Adrenal gland (tissue), 12 donors: ENCODE data around the gene EXOC4. TPM values are rescaled to one million over a fixed set of nuclear protein-coding genes. Genes with fewer than 3 reads are reported as not detected.

ENCODE experiments used
- DNase-seq, 7 donors: peaks; one replicate each; pipeline ENCODE4 v3.0.0-alpha.2; 2019 to 2020
- H3K27ac ChIP-seq, 5 donors: fragments of 200-600 bp; sonication (generic) in 4 of 5; 1 replicate in 3 of 5; 2 replicates in 2 of 5; pipeline versions ENCODE4 v1.5.1 to v1.8.0; 2016 to 2020; ENCODE audit warnings: mild to moderate bottlenecking in 1 of 5
- H3K27me3 ChIP-seq: fragments of 200-600 bp; 2 replicates; pipeline ENCODE4 v1.8.0; 2021
- H3K36me3 ChIP-seq, 2 donors: fragments of 200-600 bp; replicated peaks in 1 of 2; 1 replicate in 1 of 2; 2 replicates in 1 of 2; pipeline versions ENCODE4 v1.5.1 to v1.8.0; 2018 to 2022
- H3K4me1 ChIP-seq, 2 donors: fragments of 200-600 bp; replicated peaks in 1 of 2; 1 replicate in 1 of 2; 2 replicates in 1 of 2; pipeline versions ENCODE4 v1.5.1 to v1.8.0; 2018 to 2021
- H3K4me3 ChIP-seq, 4 donors: fragments of 200-600 bp; sonication (generic) in 3 of 4; one replicate each; pipeline ENCODE4 v1.5.1; 2016 to 2018
- H3K9me3 ChIP-seq, 3 donors: fragments of 200-600 bp; sonication (generic) in 1 of 3; replicated peaks in 1 of 3; 1 replicate in 2 of 3; 2 replicates in 1 of 3; pipeline versions ENCODE4 v1.5.1 to v1.8.0; 2016 to 2021
- POLR2A ChIP-seq, 2 donors: fragments of 450-650 bp; IDR thresholded peaks; one replicate each; pipeline ENCODE4 v1.6.1; 2017; ENCODE audit warnings: antibody characterized with exemption in 2 of 2, mild to moderate bottlenecking in 2 of 2, moderate library complexity in 1 of 2
- WGBS, 4 donors: extraction: QIAGEN DNeasy Blood & Tissue Kit in 2 of 4; methylation state at CpG; one replicate each; pipeline versions ENCODE4 v1.1.5 to v1.1.7; 2013 to 2017; 5-methylcytosine and 5-hydroxymethylcytosine counted together
- intact Hi-C, 2 donors: fragments of 100-400 bp; cut with DNase I; formaldehyde crosslinking; loops; one replicate each; pipeline versions ENCODE4 v1.14.1 to v1.15.0; 2022 to 2023
- polyA plus RNA-seq, 3 donors: library from polyadenylated mRNA; stranded (reverse); fragments of 200-250 nt in 2 of 3; fragments of 350-450 nt in 1 of 3; fragmentation: Illumina TruSeq in 1 of 3; extraction: RNeasy Lipid Tissue Mini Kit (QIAGEN cat#74804) in 1 of 3; gene quantifications; one replicate each; pipeline ENCODE4 v1.2.3, GENCODE V29; 2013 to 2014
- total RNA-seq, 9 donors: library from RNA; depleted of rRNA in 4 of 9; stranded (reverse); fragments of >200 nt in 4 of 9; fragments of 120-200 nt in 1 of 9; fragmentation: NEBNext Ultra II Directional in 1 of 9; extraction: Animal tissue kit (Norgen Biotek cat#: 25700) in 1 of 9; gene quantifications; one replicate each; pipeline versions ENCODE4 v1.1.0 to v1.2.4, GENCODE V29; 2013 to 2023
- TF ChIP-seq, protein P1 (sequence below), 6 experiments: fragments of 450-650 bp in 4 of 6; fragments of 200-600 bp in 2 of 6; sonication (generic) in 1 of 6; IDR thresholded peaks; 1 replicate in 5 of 6; 2 replicates in 1 of 6; pipeline versions ENCODE4 v1.5.1 to v1.8.0; 2016 to 2021; ENCODE audit warnings: antibody characterized with exemption in 6 of 6, mild to moderate bottlenecking in 2 of 6, moderate library complexity in 1 of 6
- donor health status: healthy with polysubstance abuse.
- donor health status: Bipolar disorder and iron deficiency.
- donor health status: DM: yes; HTN: yes; CAD: no.
- donor health status: DM: no; HTN: no; CAD: no.
- donor health status: DM: no; HTN: no; CAD: no.
- donor health status: DM: yes; HTN: yes; CAD: no.

EXOC4 gene
- total and polyA plus RNA-seq, 12 donors, result 12.5 to 93.8 (median 67.4) TPM

DNA sequence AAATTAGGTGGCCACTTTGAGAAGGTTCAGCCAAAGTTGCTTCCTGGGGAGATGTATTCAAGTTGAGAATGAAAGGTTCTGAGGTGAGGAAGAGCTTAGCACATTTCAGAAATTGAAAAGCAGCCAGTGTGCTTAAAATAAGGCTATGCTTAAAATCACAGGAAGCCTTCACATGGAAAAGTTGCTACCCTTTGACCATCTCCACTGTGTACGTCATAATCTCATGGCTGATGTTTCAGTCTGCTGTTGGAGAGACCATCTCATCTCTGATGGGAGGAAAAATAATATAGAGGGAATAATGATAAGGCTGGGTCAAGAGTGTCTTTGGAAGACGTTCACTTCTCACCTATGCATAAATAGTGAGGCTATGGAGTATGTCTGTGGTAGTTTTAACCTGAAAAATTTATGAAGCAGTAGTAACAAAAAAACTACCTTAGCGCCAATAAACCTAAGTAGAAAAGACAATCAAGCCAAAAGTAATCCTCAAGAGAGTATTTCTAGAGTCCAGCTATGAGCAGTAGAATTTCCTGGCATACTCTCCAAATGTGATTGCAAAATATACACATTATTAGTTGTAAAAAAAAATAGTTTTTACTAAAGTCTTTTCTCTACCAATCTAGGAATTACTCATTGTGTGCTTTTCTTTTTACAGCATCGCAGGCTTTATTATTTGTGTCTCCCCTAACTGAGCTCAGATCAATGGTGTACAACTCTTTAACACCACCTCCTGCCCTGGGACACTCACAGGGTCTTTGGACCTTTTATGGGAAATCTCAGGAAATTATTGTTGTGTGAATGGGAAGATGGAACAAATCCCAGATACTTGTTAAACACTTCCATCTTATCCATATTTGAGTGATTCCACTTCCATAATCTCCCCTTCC is 439.1 kb downstream of the EXOC4 start:
- TF ChIP-seq, protein P1, sequence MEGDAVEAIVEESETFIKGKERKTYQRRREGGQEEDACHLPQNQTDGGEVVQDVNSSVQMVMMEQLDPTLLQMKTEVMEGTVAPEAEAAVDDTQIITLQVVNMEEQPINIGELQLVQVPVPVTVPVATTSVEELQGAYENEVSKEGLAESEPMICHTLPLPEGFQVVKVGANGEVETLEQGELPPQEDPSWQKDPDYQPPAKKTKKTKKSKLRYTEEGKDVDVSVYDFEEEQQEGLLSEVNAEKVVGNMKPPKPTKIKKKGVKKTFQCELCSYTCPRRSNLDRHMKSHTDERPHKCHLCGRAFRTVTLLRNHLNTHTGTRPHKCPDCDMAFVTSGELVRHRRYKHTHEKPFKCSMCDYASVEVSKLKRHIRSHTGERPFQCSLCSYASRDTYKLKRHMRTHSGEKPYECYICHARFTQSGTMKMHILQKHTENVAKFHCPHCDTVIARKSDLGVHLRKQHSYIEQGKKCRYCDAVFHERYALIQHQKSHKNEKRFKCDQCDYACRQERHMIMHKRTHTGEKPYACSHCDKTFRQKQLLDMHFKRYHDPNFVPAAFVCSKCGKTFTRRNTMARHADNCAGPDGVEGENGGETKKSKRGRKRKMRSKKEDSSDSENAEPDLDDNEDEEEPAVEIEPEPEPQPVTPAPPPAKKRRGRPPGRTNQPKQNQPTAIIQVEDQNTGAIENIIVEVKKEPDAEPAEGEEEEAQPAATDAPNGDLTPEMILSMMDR (IDR thresholded peaks at IDR 0.05), result no peak
- TF ChIP-seq POLR2A (IDR thresholded peaks at IDR 0.05), result no peak
- 74 to 91% (median 84%) methylated on average over 4 of the region's 4 CpGs for WGBS, 4 donors
- H3K9me3 ChIP-seq, result no peaks in the 10 kb centered on the region
- intact Hi-C loops, result no loop called here
- H3K36me3 ChIP-seq, result no peaks in the 10 kb centered on the region
- H3K4me1 ChIP-seq, result peaks cover 0 to 24% of the 10 kb centered on the region in 2 donors
- no peak overlapping the region for H3K27ac ChIP-seq
- H3K27me3 ChIP-seq, result no peaks in the 10 kb centered on the region
- DNase-seq, result no peak
- no peak overlapping the region for H3K4me3 ChIP-seq

- H3K4me1 ChIP-seq, result peaks cover 0 to 20% of the 10 kb centered on the region in 2 donors
- 96 to 98% (median 97%) methylated on average over 5 of the region's 5 CpGs for WGBS, 4 donors
- H3K9me3 ChIP-seq, result no peaks in the 10 kb centered on the region
- intact Hi-C loops, result no loop called here
- no peak for DNase-seq
- TF ChIP-seq, protein P1 (IDR thresholded peaks at IDR 0.05), result no peak
- no peak for TF ChIP-seq POLR2A (IDR thresholded peaks at IDR 0.05)
- no peaks in the 10 kb centered on the region for H3K36me3 ChIP-seq
- no peak overlapping the region for H3K4me3 ChIP-seq
- H3K27ac ChIP-seq, result no peak overlapping the region
- no peaks in the 10 kb centered on the region for H3K27me3 ChIP-seq
Observed at GRCh38 chr7:133693281-133693680, 440.4 kb downstream of the EXOC4 start.

DNA sequence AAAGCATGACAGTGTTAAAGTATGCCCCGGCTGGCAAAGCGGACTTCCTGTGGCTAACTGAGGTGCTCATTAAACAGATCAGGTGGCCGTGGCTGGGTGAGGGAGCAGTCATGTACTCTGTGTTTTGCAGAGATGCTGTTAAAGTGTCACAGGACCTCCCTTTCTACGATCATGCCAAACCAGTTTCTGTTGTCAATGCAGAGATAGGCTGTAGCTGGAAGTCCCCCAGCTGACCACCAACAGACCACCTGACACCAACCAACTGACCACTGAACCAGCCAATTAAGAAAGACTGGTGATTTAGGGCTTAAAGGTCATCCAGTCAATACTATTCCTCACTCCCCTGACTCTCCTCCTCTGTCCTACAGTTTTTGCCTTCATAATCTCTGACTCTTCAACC is 443.2 kb downstream of the EXOC4 start:
- Histone ChIP-seq H3K9me3 (no peaks in the 10 kb centered on the region), H3K36me3 (no peaks in the 10 kb centered on the region), H3K4me1 (no peaks in the 10 kb centered on the region), H3K4me3 (no peak overlapping the region), H3K27ac (no peak overlapping the region), H3K27me3 (no peaks in the 10 kb centered on the region)
- TF ChIP-seq POLR2A (IDR thresholded peaks at IDR 0.05), result no peak
- TF ChIP-seq, protein P1 (IDR thresholded peaks at IDR 0.05), result no peak
- intact Hi-C loops, result no loop called here
- no peak for DNase-seq
- WGBS, 4 donors, result 80 to 97% (median 91%) methylated on average over 4 of the region's 4 CpGs

- H3K9me3 ChIP-seq, result no peaks in the 10 kb centered on the region
- no peaks in the 10 kb centered on the region for H3K36me3 ChIP-seq
- 90 to 100% (median 98%) methylated on average over 4 of the region's 4 CpGs for WGBS, 4 donors
- no peaks in the 10 kb centered on the region for H3K4me1 ChIP-seq
- H3K4me3 ChIP-seq, result no peak overlapping the region
- DNase-seq, result no peak
- no peak overlapping the region for H3K27ac ChIP-seq
- no peaks in the 10 kb centered on the region for H3K27me3 ChIP-seq
- TF ChIP-seq, protein P1 (IDR thresholded peaks at IDR 0.05), result no peak
- TF ChIP-seq POLR2A (IDR thresholded peaks at IDR 0.05), result no peak
- intact Hi-C loops, result no loop called here
Observed at GRCh38 chr7:133697585-133697984, 444.7 kb downstream of the EXOC4 start.
